Measurements from ENCODE around the gene MRPL18.
"Not testable (repeated sequence)": the region's sequence is repeated elsewhere in the genome, so short reads cannot be mapped to it uniquely, and the experiment has no call there.

Gene MRPL18

DNA sequence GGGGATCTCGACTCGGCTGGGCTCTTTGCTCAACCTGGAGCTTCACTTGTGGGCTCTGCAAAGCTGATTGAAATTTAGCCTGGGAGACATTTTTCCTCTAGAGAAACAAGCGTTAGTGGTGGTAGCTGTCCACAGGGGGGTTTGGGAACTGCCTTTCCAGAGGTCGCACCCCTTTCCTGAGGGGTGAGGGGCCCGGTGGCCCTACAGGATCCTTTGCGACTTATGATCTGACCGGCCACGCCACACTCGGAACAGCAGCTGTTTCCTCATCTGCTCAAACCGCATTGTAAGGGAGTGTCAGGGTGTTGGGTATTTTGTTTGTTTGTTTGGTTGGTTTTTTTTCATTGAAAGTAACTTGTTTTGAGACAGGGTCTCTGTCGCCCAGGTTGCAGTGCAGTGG is 30.9 kb downstream of the MRPL18 start:
- no peaks in the 10 kb centered on the region for H3K9me3 ChIP-seq (ENCODE audit: low read length)
- no peaks in the 10 kb centered on the region for H3K4me1 ChIP-seq (ENCODE audit: insufficient read depth, low read length)
- H3K27me3 ChIP-seq (ENCODE audit: control insufficient read depth in 1 of 2, insufficient read depth in 2 of 2, low read length in 2 of 2): no peaks in the 10 kb centered on the region
- no peaks in the 10 kb centered on the region for H3K36me3 ChIP-seq (ENCODE audit: insufficient read depth, low read length)
- H3K9ac ChIP-seq (ENCODE audit: low read length): no peak overlapping the region
- no peak overlapping the region for H3K27ac ChIP-seq (ENCODE audit: low read depth, low read length)
- no peak overlapping the region for H3K4me3 ChIP-seq (ENCODE audit: low read depth in 1 of 2, low read length in 2 of 2)

DNA sequence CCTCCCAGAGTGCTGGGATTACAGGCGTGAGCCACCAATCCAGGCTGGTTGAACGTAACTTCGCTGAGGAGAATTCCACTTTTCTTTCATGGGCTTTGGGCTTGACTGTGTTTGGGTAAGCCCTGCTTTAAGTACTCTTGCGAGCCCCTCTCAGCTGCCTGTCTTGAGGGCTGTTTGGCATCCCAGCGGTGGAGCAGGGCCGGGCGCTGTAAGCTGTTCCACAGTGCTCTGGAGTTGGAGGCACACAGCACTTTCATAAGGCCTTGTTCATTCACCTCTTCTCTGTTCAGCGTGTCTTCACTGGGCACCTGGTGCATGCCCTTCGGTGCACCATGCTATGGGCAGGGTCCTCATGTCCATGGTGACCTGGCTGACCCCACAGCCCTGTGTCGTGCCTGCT is 31.5 kb downstream of the MRPL18 start:
- H3K4me1 ChIP-seq (ENCODE audit: insufficient read depth, low read length): no peaks in the 10 kb centered on the region
- no peaks in the 10 kb centered on the region for H3K9me3 ChIP-seq (ENCODE audit: low read length)
- H3K36me3 ChIP-seq (ENCODE audit: insufficient read depth, low read length): no peaks in the 10 kb centered on the region
- no peaks in the 10 kb centered on the region for H3K27me3 ChIP-seq (ENCODE audit: control insufficient read depth in 1 of 2, insufficient read depth in 2 of 2, low read length in 2 of 2)
- H3K9ac ChIP-seq (ENCODE audit: low read length): no peak overlapping the region
- H3K27ac ChIP-seq (ENCODE audit: low read depth, low read length): no peak overlapping the region
- no peak overlapping the region for H3K4me3 ChIP-seq (ENCODE audit: low read depth in 1 of 2, low read length in 2 of 2)

DNA sequence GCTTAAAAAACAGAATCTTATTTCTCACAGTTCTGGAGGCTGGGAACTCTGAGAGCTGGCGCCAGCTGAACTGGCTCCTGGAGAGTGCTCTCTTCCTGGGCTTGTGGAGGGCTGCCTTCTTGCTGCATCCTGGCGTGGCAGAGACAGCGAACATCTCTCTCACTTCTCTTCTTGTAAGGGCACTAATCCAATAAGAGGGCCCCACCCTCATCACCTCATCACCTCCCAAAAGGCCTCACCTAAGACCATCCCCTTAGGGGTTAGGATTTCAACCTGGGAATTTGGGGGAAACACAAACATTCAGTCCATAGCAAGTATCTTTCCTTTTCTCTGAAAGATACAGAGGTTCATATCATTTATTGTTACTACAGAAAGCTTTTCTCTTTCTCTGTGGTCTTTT is 33.7 kb downstream of the MRPL18 start:
- H3K27me3 ChIP-seq (ENCODE audit: control insufficient read depth in 1 of 2, insufficient read depth in 2 of 2, low read length in 2 of 2): no peaks in the 10 kb centered on the region
- no peaks in the 10 kb centered on the region for H3K4me1 ChIP-seq (ENCODE audit: insufficient read depth, low read length)
- no peak overlapping the region for H3K9ac ChIP-seq (ENCODE audit: low read length)
- H3K4me3 ChIP-seq (ENCODE audit: low read depth in 1 of 2, low read length in 2 of 2): no peak overlapping the region
- no peak overlapping the region for H3K27ac ChIP-seq (ENCODE audit: low read depth, low read length)
- H3K9me3 ChIP-seq (ENCODE audit: low read length): no peaks in the 10 kb centered on the region
- no peaks in the 10 kb centered on the region for H3K36me3 ChIP-seq (ENCODE audit: insufficient read depth, low read length)

DNA sequence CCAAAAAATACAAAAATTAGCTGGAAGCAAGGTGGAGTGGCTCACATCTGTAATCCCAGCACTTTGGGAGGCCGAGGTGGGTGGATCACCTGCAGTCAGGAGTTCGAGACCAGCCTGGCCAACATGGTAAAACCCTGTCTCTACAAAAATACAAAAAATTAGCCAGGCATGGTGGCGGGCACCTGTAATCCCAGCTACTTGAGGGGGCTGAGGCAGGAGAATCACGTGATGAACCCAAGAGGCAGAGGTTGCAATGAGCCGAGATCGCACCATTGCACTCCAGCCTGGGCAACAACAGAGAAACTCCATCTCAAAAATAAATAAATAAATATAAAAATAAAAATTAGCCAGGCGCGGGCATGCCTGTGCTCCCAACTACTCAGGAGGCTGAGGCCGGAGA is 34.4 kb downstream of the MRPL18 start:
- not testable (repeated sequence) for H3K27me3 ChIP-seq (ENCODE audit: control insufficient read depth in 1 of 2, insufficient read depth in 2 of 2, low read length in 2 of 2); H3K4me1 ChIP-seq (ENCODE audit: insufficient read depth, low read length); H3K9ac ChIP-seq (ENCODE audit: low read length); H3K9me3 ChIP-seq (ENCODE audit: low read length); H3K36me3 ChIP-seq (ENCODE audit: insufficient read depth, low read length); H3K4me3 ChIP-seq (ENCODE audit: low read depth in 1 of 2, low read length in 2 of 2); H3K27ac ChIP-seq (ENCODE audit: low read depth, low read length)

DNA sequence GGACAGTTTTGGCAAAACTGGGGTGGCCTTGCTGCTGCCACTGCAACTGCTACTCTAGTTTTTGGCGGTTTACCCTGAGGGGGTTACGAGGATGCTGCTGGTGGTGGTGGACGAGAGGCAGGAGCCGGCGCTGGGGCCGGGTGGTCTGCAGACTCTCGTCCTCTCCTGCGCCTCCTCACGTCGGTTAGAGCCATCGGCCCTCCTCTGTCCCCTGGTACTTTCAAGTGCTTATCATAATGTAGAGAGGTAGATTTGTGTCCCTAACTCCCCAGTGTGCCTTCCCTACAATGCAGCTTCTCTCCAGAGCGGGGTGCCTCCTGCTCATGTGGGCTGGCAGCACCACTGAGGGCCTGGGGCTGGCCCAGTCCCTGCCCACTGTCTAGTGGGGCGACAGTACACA is 35.7 kb downstream of the MRPL18 start:
- Histone ChIP-seq H3K4me3 (ENCODE audit: low read depth in 1 of 2, low read length in 2 of 2) (no peak overlapping the region), H3K27me3 (ENCODE audit: control insufficient read depth in 1 of 2, insufficient read depth in 2 of 2, low read length in 2 of 2) (no peaks in the 10 kb centered on the region), H3K27ac (ENCODE audit: low read depth, low read length) (no peak overlapping the region), H3K9ac (ENCODE audit: low read length) (no peak overlapping the region), H3K36me3 (ENCODE audit: insufficient read depth, low read length) (no peaks in the 10 kb centered on the region), H3K4me1 (ENCODE audit: insufficient read depth, low read length) (no peaks in the 10 kb centered on the region), H3K9me3 (ENCODE audit: low read length) (no peaks in the 10 kb centered on the region)

DNA sequence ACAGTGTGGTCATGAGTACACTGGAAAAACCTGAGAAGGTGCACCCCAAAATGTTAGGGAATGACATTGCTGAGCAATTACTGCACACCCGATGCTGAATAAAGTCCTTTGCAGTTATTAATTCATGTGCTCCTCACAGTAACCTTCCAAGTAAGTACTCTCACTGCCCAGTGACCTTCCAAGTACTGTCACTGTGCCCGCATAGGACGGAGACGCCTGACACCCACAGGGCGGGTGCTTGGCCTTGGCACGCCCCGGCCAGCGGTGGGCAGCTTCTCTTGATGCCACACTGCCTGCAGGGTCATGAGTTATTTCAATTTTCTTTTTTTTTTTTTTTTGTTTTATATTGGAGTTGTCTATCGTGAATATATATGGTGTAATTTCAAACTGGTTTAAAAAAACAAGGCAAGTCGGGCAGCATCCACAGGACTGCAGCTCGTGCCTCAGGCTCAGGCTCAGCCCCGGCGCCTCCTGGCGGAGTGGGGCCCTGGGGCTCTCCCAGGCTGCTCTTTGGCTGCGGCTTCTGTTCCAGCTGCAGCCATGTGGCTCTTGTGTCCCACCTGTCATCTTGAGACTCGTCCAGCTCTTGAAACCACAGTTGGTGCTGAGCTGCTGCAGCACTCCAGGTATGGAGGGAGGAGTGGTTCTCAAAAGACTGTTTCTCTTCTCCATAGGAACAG is 36.8 kb downstream of the MRPL18 start:
- Histone ChIP-seq H3K27ac (ENCODE audit: low read depth, low read length) (no peak overlapping the region), H3K4me3 (ENCODE audit: low read depth in 1 of 2, low read length in 2 of 2) (no peak overlapping the region), H3K4me1 (ENCODE audit: insufficient read depth, low read length) (no peaks in the 10 kb centered on the region), H3K36me3 (ENCODE audit: insufficient read depth, low read length) (no peaks in the 10 kb centered on the region), H3K9me3 (ENCODE audit: low read length) (no peaks in the 10 kb centered on the region), H3K9ac (ENCODE audit: low read length) (no peak overlapping the region), H3K27me3 (ENCODE audit: control insufficient read depth in 1 of 2, insufficient read depth in 2 of 2, low read length in 2 of 2) (no peaks in the 10 kb centered on the region)

DNA sequence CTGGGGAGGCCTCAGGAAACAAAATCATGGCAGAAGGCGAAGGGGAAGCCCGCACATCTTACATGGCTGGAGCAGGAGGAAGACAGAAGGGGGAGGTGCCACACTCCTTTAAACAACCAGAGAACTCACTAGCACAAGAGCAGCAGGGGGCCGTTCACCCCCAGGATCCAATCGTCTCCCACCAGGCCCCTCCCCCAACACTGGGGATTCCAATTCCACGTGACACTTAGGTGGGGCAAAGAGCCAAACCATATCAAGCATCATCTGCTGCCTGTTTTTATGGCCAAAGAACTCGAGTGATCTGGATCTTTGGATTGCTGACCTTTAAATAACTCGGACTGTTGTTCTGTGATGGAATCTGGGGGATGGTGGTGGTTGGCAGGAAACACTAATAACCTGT is 37.8 kb downstream of the MRPL18 start:
- no peaks in the 10 kb centered on the region for H3K36me3 ChIP-seq (ENCODE audit: insufficient read depth, low read length)
- no peak overlapping the region for H3K9ac ChIP-seq (ENCODE audit: low read length)
- no peak overlapping the region for H3K27ac ChIP-seq (ENCODE audit: low read depth, low read length)
- H3K4me3 ChIP-seq (ENCODE audit: low read depth in 1 of 2, low read length in 2 of 2): no peak overlapping the region
- H3K9me3 ChIP-seq (ENCODE audit: low read length): no peaks in the 10 kb centered on the region
- no peaks in the 10 kb centered on the region for H3K4me1 ChIP-seq (ENCODE audit: insufficient read depth, low read length)
- no peaks in the 10 kb centered on the region for H3K27me3 ChIP-seq (ENCODE audit: control insufficient read depth in 1 of 2, insufficient read depth in 2 of 2, low read length in 2 of 2)

DNA sequence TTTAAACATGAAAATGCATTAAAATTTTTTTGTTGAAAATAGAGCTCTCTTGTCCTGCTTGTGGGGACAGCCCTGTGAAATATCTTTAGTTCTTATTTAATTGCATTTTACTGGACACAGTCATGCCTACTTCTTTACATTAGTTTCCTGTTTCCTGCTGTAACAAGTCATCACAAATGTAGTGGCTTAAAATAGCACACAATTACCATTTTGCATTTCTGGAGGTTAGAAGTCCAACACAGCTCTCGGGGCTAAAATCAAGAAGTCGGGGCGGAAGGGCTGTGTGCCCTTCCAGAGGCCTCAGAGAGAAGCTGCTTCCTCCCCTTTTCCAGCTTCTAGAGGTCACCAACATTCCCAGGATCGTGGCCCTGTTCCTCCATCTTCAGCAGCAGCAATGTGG is 39.3 kb downstream of the MRPL18 start:
- H3K27ac ChIP-seq (ENCODE audit: low read depth, low read length): no peak overlapping the region
- no peaks in the 10 kb centered on the region for H3K36me3 ChIP-seq (ENCODE audit: insufficient read depth, low read length)
- no peaks in the 10 kb centered on the region for H3K27me3 ChIP-seq (ENCODE audit: control insufficient read depth in 1 of 2, insufficient read depth in 2 of 2, low read length in 2 of 2)
- H3K4me3 ChIP-seq (ENCODE audit: low read depth in 1 of 2, low read length in 2 of 2): no peak overlapping the region
- H3K4me1 ChIP-seq (ENCODE audit: insufficient read depth, low read length): no peaks in the 10 kb centered on the region
- no peak overlapping the region for H3K9ac ChIP-seq (ENCODE audit: low read length)
- H3K9me3 ChIP-seq (ENCODE audit: low read length): no peaks in the 10 kb centered on the region

DNA sequence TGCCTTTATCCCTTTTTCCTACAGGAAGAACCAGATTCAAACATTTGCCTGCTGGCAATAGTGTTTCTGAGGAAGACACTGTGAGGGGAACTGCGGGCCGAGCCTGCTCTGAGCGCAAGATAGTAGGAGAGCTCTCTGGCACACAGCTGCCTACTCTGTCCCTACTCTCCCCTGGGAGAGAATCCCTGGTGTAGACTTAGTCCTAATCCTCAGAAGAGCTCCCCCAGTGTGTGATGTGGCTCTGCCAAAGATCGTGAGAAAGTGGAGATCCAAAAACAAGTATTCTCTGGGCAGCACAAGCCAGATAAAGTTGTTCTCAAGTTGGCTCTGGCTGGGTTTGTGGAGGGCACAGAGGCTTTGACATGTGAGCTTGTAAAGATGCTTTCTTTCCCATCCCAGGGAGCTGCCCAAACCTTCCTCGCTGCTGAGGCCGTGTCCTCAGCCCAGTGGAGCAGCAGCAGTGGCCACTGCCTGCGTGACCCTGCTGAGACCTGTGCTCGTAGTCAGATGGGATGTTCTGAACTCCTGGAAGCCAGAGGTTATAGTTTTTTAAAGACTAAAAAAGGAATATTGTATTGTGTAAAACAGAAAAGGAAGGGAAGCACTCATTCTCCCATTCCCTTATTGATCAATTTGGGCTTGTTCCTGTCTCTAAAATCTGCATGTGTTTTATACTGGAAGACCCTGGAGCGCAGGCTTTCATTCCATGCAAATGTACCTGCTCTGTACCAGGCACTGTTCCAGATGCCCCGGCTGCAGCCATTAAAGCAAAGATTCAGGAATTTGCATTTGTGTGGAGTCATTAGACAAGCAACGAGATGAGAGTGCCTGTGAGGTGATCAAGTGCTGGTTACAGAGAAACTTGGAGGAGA is 40.5 kb downstream of the MRPL18 start:
- H3K4me1 ChIP-seq (ENCODE audit: insufficient read depth, low read length): no peaks in the 10 kb centered on the region
- no peak overlapping the region for H3K9ac ChIP-seq (ENCODE audit: low read length)
- H3K27ac ChIP-seq (ENCODE audit: low read depth, low read length): no peak overlapping the region
- no peaks in the 10 kb centered on the region for H3K9me3 ChIP-seq (ENCODE audit: low read length)
- H3K27me3 ChIP-seq (ENCODE audit: control insufficient read depth in 1 of 2, insufficient read depth in 2 of 2, low read length in 2 of 2): no peaks in the 10 kb centered on the region
- H3K36me3 ChIP-seq (ENCODE audit: insufficient read depth, low read length): no peaks in the 10 kb centered on the region
- H3K4me3 ChIP-seq (ENCODE audit: low read depth in 1 of 2, low read length in 2 of 2): no peak overlapping the region

DNA sequence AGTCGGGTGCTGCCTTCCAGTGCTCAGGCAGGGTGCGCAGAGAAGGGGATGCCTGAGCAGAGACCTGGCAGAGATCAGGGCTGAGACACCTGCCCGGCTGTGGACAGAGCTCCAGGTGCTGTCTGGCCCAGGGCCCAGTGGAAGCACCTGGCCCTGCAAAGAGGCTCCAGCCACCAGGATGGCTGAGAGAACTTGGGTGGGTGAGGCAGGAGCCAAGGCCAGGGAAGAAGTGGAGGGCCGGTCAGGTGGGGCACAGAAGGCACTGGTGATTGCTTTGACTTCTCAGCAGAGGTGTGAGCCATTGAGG is 41.1 kb downstream of the MRPL18 start:
- H3K4me3 ChIP-seq (ENCODE audit: low read depth in 1 of 2, low read length in 2 of 2): no peak overlapping the region
- H3K4me1 ChIP-seq (ENCODE audit: insufficient read depth, low read length): no peaks in the 10 kb centered on the region
- H3K36me3 ChIP-seq (ENCODE audit: insufficient read depth, low read length): no peaks in the 10 kb centered on the region
- no peaks in the 10 kb centered on the region for H3K9me3 ChIP-seq (ENCODE audit: low read length)
- no peaks in the 10 kb centered on the region for H3K27me3 ChIP-seq (ENCODE audit: control insufficient read depth in 1 of 2, insufficient read depth in 2 of 2, low read length in 2 of 2)
- no peak overlapping the region for H3K9ac ChIP-seq (ENCODE audit: low read length)
- no peak overlapping the region for H3K27ac ChIP-seq (ENCODE audit: low read depth, low read length)

DNA sequence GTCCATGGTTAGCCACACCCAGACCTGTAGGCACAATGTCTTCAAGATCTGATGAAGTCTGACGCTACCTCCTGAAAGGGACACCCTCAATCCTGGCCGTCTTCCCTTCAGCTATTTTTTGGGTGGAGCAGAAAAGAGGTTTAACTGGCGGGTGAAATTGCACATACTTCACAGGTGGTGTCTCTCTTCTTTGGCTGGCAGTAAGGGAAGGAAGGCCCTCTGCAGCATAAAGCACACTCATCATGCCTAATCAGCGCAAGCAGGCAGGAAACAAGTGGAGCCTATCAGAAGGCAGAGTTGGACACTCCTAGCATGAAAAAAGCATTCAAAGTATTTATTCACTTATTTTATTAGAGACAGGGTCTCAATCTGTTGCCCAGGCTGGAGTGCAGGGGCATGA is 42.7 kb downstream of the MRPL18 start:
- Histone ChIP-seq H3K27ac (ENCODE audit: low read depth, low read length) (no peak overlapping the region), H3K9me3 (ENCODE audit: low read length) (no peaks in the 10 kb centered on the region), H3K27me3 (ENCODE audit: control insufficient read depth in 1 of 2, insufficient read depth in 2 of 2, low read length in 2 of 2) (no peaks in the 10 kb centered on the region), H3K36me3 (ENCODE audit: insufficient read depth, low read length) (no peaks in the 10 kb centered on the region), H3K4me1 (ENCODE audit: insufficient read depth, low read length) (no peaks in the 10 kb centered on the region), H3K9ac (ENCODE audit: low read length) (no peak overlapping the region), H3K4me3 (ENCODE audit: low read depth in 1 of 2, low read length in 2 of 2) (no peak overlapping the region)

DNA sequence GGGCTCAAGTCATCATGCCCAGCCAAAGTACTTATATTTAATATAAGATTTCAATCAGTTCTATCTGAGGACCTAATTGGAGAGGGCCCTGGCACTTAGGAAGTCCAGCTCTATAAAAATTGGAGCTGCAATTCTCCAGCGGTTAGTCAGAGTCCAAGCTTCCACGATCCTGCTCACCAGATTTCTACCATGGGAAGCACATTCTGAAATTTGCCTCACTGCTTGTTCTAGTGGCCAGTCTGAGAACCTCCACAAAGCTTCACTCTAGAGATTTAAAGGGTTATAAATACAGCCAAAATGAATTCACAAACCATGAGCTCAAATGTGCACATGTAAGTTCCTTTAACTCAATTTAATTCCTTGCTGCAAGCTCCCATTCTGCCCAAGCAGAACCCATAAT is 43.3 kb downstream of the MRPL18 start:
- Histone ChIP-seq H3K9ac (ENCODE audit: low read length) (no peak overlapping the region), H3K27me3 (ENCODE audit: control insufficient read depth in 1 of 2, insufficient read depth in 2 of 2, low read length in 2 of 2) (no peaks in the 10 kb centered on the region), H3K36me3 (ENCODE audit: insufficient read depth, low read length) (no peaks in the 10 kb centered on the region), H3K4me1 (ENCODE audit: insufficient read depth, low read length) (no peaks in the 10 kb centered on the region), H3K4me3 (ENCODE audit: low read depth in 1 of 2, low read length in 2 of 2) (no peak overlapping the region), H3K9me3 (ENCODE audit: low read length) (no peaks in the 10 kb centered on the region), H3K27ac (ENCODE audit: low read depth, low read length) (no peak overlapping the region)
